Karpas-422 (cell line): ENCODE data around the gene GBA2. TPM values are rescaled to one million over a fixed set of nuclear protein-coding genes. Genes with fewer than 3 reads are reported as not detected.

Experiments used
- DNase-seq: peaks from one replicate; pipeline ENCODE4 v3.0.0-alpha.2; 2015
- H2AFZ ChIP-seq: fragments of 200-600 bp; sonication (generic); 2 replicates; pipeline ENCODE4 v1.6.1; 2014; ENCODE audit warnings: antibody characterized with exemption, low read length, mixed read lengths
- H3K27ac ChIP-seq: fragments of 200-600 bp; sonication (generic); 2 replicates; pipeline ENCODE4 v1.5.1; 2014; ENCODE audit warnings: mild to moderate bottlenecking, low read length, moderate library complexity
- H3K27me3 ChIP-seq: fragments of 200-600 bp; sonication (generic); 2 replicates; pipeline ENCODE4 v1.6.1; 2014; ENCODE audit warnings: low read length, mixed read lengths
- H3K36me3 ChIP-seq: fragments of 200-600 bp; sonication (generic); 2 replicates; pipeline ENCODE4 v1.6.1; 2014; ENCODE audit warnings: low read length, mixed read lengths; ENCODE audit not compliant: insufficient read depth
- H3K4me1 ChIP-seq: fragments of 200-600 bp; sonication (generic); 2 replicates; pipeline ENCODE4 v1.6.1; 2014; ENCODE audit warnings: mild to moderate bottlenecking, low read length, mixed read lengths
- H3K4me2 ChIP-seq: fragments of 200-600 bp; sonication (generic); 2 replicates; pipeline ENCODE4 v1.6.1; 2014; ENCODE audit warnings: low read length, low read depth, mild to moderate bottlenecking; ENCODE audit not compliant: poor library complexity, severe bottlenecking
- H3K4me3 ChIP-seq: fragments of 200-600 bp; sonication (generic); 2 replicates; pipeline ENCODE4 v1.5.1; 2014; ENCODE audit warnings: mild to moderate bottlenecking, antibody characterized with exemption, low read length, mixed read lengths
- H3K79me2 ChIP-seq: fragments of 200-600 bp; sonication (generic); 2 replicates; pipeline ENCODE4 v1.6.1; 2014; ENCODE audit warnings: mild to moderate bottlenecking, low read length, mixed read lengths
- H3K9ac ChIP-seq: fragments of 200-600 bp; sonication (generic); 2 replicates; pipeline ENCODE4 v1.6.0; 2014; ENCODE audit warnings: low read length
- H3K9me2 ChIP-seq: fragments of 200-600 bp; sonication (generic), shearing (Covaris generic); replicated peaks from 2 replicates; pipeline ENCODE4 v1.6.0; 2014; ENCODE audit warnings: mild to moderate bottlenecking, low read length, moderate library complexity; ENCODE audit not compliant: insufficient read depth
- H3K9me3 ChIP-seq: fragments of 300-700, 200-600 bp; sonication (generic); 2 replicates; pipeline ENCODE4 v1.6.1; 2014; ENCODE audit warnings: low read length, mixed read lengths
- H4K20me1 ChIP-seq: fragments of 200-600 bp; sonication (generic); 2 replicates; pipeline ENCODE4 v1.6.1; 2014; ENCODE audit warnings: mild to moderate bottlenecking, antibody characterized with exemption, low read length, low read depth; ENCODE audit not compliant: insufficient read depth
- total RNA-seq: library from RNA; depleted of rRNA; stranded (reverse); fragments of >200 nt; shearing (Covaris generic); gene quantifications from 2 replicates; pipeline ENCODE4 v1.2.3, GENCODE V29; 2014; ENCODE audit warnings: low replicate concordance

The GBA2 gene
- total RNA-seq, 1 experiment from 2014 or later: 54.9 TPM

GRCh38 chr9:35771943-35772342 lies 22.9 kb upstream of the GBA2 start:
- no peaks in the 10 kb centered on the region for H3K9me3 ChIP-seq
- no peak overlapping the region for H3K9ac ChIP-seq
- H4K20me1 ChIP-seq: no peaks in the 10 kb centered on the region
- H3K4me3 ChIP-seq: no peak overlapping the region
- no peaks in the 10 kb centered on the region for H3K9me2 ChIP-seq
- no peak overlapping the region for H3K4me2 ChIP-seq
- H3K79me2 ChIP-seq: peaks cover 84% of the 10 kb centered on the region
- no peaks in the 10 kb centered on the region for H3K27me3 ChIP-seq
- H3K27ac ChIP-seq: 0 out of 2 replicates have a peak overlapping the region, but pooled peaks have one; percentile 9
- no peak for DNase-seq
- peaks cover 3% of the 10 kb centered on the region; the same call in 1 of the 2 replicates for H3K36me3 ChIP-seq
- H2AFZ ChIP-seq: no peak overlapping the region
- peaks cover 55% of the 10 kb centered on the region for H3K4me1 ChIP-seq

DNA sequence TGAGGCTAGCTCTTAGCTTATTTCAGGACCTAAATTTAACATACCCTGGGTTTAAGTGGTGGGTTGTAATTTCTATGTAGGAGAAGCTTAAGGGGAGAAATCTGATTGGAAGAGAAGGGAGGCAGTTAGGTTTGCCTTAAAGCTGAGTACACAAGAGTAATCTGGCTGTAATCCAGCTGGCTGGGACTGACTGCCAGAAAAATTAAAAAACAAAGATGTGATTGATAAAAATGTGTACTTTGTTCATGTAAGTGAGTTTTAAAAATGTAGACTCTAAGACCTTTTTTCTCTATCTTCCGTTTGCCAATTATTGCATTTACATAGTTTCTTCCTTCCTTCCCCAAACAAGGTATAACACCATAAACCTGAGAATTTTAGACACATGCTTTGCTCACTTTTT lies 22.5 kb upstream of the GBA2 start:
- H3K36me3 ChIP-seq: peaks cover 3% of the 10 kb centered on the region; the same call in 1 of the 2 replicates
- peaks cover 59% of the 10 kb centered on the region for H3K4me1 ChIP-seq
- H4K20me1 ChIP-seq: no peaks in the 10 kb centered on the region
- no peak overlapping the region for H2AFZ ChIP-seq
- H3K27me3 ChIP-seq: no peaks in the 10 kb centered on the region
- H3K9me3 ChIP-seq: no peaks in the 10 kb centered on the region
- no peaks in the 10 kb centered on the region for H3K9me2 ChIP-seq
- no peak overlapping the region for H3K9ac ChIP-seq
- H3K4me3 ChIP-seq: no peak overlapping the region
- no peak for DNase-seq
- H3K4me2 ChIP-seq: no peak overlapping the region
- H3K79me2 ChIP-seq: peaks cover 87% of the 10 kb centered on the region
- H3K27ac ChIP-seq: 0 out of 2 replicates have a peak overlapping the region, but pooled peaks have one; percentile 9

DNA sequence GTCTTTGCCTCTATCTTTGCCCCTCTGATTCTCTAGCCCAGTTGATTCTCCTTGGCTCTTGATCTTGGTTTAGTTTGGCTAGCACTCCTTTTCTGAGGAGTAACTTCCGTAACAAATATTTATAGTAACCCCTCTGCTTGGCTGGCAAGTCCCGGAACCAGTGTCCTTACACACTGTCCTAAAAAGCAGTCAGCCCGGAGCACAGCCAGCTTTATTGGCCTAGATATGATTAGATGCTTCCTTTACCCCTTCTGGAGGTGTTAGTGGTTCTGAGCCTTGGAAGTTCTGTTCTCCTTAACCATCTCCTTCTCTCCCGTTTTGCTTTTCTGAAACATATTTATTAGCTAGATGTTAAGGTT lies 22.0 kb upstream of the GBA2 start:
- Histone ChIP-seq H3K4me3 (no peak overlapping the region), H2AFZ (no peak overlapping the region), H3K9ac (no peak overlapping the region), H3K27ac (0 out of 2 replicates have a peak overlapping the region, but pooled peaks have one; percentile 9), H3K36me3 (peaks cover 3% of the 10 kb centered on the region; the same call in 1 of the 2 replicates), H3K4me1 (peaks cover 60% of the 10 kb centered on the region), H4K20me1 (no peaks in the 10 kb centered on the region), H3K79me2 (peaks cover 87% of the 10 kb centered on the region), H3K4me2 (no peak overlapping the region), H3K9me3 (no peaks in the 10 kb centered on the region), H3K27me3 (no peaks in the 10 kb centered on the region), H3K9me2 (no peaks in the 10 kb centered on the region)
- DNase-seq: no peak

DNA sequence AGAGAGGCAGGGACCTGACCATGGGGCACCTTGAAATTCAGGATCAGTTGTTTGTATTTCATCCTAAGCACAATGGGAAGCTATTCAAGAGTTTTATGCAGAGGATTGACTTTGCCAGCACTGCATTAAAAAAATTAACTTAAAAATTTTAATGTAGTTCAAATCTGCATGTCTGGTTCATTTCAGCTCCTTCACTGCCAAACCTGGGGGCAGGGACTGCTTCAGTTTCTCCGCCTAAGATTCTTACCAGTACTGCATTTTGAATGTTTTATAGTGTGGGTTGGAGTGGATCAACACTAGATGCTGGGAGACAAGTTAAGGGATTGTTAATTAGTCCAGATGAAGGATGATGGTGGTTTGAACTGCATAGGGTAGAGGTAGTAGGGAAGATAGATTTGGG lies 20.7 kb upstream of the GBA2 start:
- H3K4me1 ChIP-seq: peaks cover 58% of the 10 kb centered on the region
- no peaks in the 10 kb centered on the region for H3K9me3 ChIP-seq
- H3K36me3 ChIP-seq: peaks cover 3% of the 10 kb centered on the region; the same call in 1 of the 2 replicates
- no peak overlapping the region for H3K4me3 ChIP-seq
- no peaks in the 10 kb centered on the region for H4K20me1 ChIP-seq
- H3K27ac ChIP-seq: peak overlapping the region; percentile 13; the same call in 1 of the 2 replicates
- H3K27me3 ChIP-seq: no peaks in the 10 kb centered on the region
- no peak overlapping the region for H3K9ac ChIP-seq
- peaks cover 82% of the 10 kb centered on the region for H3K79me2 ChIP-seq
- H2AFZ ChIP-seq: no peak overlapping the region
- DNase-seq: no peak
- no peak overlapping the region for H3K4me2 ChIP-seq
- H3K9me2 ChIP-seq: no peaks in the 10 kb centered on the region

- no peak overlapping the region for H3K9ac ChIP-seq
- H3K36me3 ChIP-seq: peaks cover 3% of the 10 kb centered on the region; the same call in 1 of the 2 replicates
- no peaks in the 10 kb centered on the region for H3K9me2 ChIP-seq
- no peak for DNase-seq
- no peaks in the 10 kb centered on the region for H3K27me3 ChIP-seq
- H3K4me1 ChIP-seq: peaks cover 53% of the 10 kb centered on the region
- no peak overlapping the region for H2AFZ ChIP-seq
- H3K27ac ChIP-seq: no peak overlapping the region
- H4K20me1 ChIP-seq: no peaks in the 10 kb centered on the region
- H3K9me3 ChIP-seq: no peaks in the 10 kb centered on the region
- no peak overlapping the region for H3K4me2 ChIP-seq
- no peak overlapping the region for H3K4me3 ChIP-seq
- H3K79me2 ChIP-seq: peaks cover 95% of the 10 kb centered on the region
Measured at GRCh38 chr9:35767458-35767857, 18.4 kb upstream of the GBA2 start.

- Histone ChIP-seq H3K36me3 (peaks cover 1% of the 10 kb centered on the region; the same call in 1 of the 2 replicates), H3K9ac (no peak overlapping the region), H3K4me2 (no peak overlapping the region), H3K9me2 (no peaks in the 10 kb centered on the region), H3K4me1 (peaks cover 50% of the 10 kb centered on the region), H2AFZ (no peak overlapping the region), H4K20me1 (no peaks in the 10 kb centered on the region), H3K27ac (no peak overlapping the region), H3K79me2 (peaks cover 95% of the 10 kb centered on the region), H3K27me3 (no peaks in the 10 kb centered on the region), H3K9me3 (no peaks in the 10 kb centered on the region), H3K4me3 (no peak overlapping the region)
- no peak for DNase-seq
Measured at GRCh38 chr9:35766997-35767396, 18.0 kb upstream of the GBA2 start.

DNA sequence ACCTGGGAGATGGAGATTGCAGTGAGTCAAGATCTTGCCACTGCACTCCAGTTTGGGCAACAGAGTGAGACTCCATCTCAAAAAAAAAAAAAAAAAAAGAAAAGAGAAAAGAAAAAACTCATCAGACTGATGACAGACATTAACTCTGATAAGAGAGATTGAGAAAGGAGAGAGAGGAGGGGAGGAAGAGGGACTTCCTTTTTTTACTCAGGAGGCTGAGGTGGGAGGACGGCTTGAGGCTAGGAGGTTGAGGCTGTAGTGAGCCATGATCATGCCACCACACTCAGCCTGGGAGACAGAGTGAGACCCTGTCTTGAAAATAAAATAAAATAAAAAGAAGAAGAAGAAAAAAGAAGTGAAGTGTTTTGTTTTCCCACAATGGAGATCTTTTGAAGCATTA lies 14.8 kb upstream of the GBA2 start:
- Histone ChIP-seq H3K9me3 (no peaks in the 10 kb centered on the region), H3K4me2 (no peak overlapping the region), H3K9ac (no peak overlapping the region), H2AFZ (no peak overlapping the region), H3K9me2 (no peaks in the 10 kb centered on the region), H3K4me3 (no peak overlapping the region), H3K4me1 (peaks cover 27% of the 10 kb centered on the region), H3K27ac (no peak overlapping the region), H3K79me2 (peaks cover 94% of the 10 kb centered on the region), H3K36me3 (peaks cover 7% of the 10 kb centered on the region; the same call in 1 of the 2 replicates), H3K27me3 (no peaks in the 10 kb centered on the region), H4K20me1 (no peaks in the 10 kb centered on the region)
- DNase-seq: no peak

DNA sequence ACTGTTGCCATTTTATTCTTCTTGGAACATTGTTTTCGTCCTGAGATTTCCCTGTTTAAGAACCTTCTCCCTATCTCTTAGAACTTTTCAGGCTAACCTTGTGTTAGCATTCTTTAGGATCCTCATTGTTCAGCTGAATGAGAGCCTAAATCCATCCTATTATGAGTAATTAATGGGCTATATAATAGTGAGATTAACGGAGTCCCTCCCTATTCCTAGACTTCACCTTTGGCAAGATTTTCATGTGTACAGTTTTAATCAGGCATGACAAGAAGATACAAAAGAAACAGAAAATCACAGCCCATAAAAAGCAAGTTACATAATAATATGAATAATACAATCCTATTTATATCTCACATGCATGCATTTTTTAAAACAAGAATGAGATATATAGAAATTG lies 14.2 kb upstream of the GBA2 start:
- no peaks in the 10 kb centered on the region for H4K20me1 ChIP-seq
- H3K27me3 ChIP-seq: no peaks in the 10 kb centered on the region
- H2AFZ ChIP-seq: no peak overlapping the region
- no peak overlapping the region for H3K9ac ChIP-seq
- H3K79me2 ChIP-seq: peaks cover 94% of the 10 kb centered on the region
- H3K27ac ChIP-seq: no peak overlapping the region
- no peak overlapping the region for H3K4me2 ChIP-seq
- H3K9me3 ChIP-seq: no peaks in the 10 kb centered on the region
- peaks cover 33% of the 10 kb centered on the region for H3K4me1 ChIP-seq
- H3K36me3 ChIP-seq: peaks cover 7% of the 10 kb centered on the region; the same call in 1 of the 2 replicates
- no peak overlapping the region for H3K4me3 ChIP-seq
- no peaks in the 10 kb centered on the region for H3K9me2 ChIP-seq
- no peak for DNase-seq
